HG02759 (cell line): ENCODE measurements around the gene TMEM81.

ENCODE experiments used
- ATAC-seq: cut with Tn5 transposase; IDR thresholded peaks from one replicate; pipeline ENCODE4 v1.9.1; 2021; ENCODE audit warnings: mild to moderate bottlenecking, moderate library complexity; ENCODE audit not compliant: unreplicated experiment

Gene TMEM81

DNA sequence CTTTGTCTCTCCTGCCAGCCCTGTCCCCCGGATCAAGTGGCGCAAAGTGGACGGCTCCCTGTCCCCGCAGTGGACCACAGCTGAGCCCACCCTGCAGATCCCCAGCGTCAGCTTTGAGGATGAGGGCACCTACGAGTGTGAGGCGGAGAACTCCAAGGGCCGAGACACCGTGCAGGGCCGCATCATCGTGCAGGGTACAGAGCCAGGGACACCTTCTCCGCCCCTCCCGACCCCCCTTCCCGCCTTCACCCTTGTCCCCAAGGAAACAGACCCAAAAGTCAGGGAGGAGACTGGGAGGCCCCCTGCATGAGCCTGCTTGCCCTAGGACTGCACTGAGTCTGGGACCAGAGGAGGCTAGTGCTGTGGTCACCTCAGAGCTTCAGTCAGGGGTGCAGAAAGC lies 23.0 kb downstream of the TMEM81 start:
- no peak for ATAC-seq

DNA sequence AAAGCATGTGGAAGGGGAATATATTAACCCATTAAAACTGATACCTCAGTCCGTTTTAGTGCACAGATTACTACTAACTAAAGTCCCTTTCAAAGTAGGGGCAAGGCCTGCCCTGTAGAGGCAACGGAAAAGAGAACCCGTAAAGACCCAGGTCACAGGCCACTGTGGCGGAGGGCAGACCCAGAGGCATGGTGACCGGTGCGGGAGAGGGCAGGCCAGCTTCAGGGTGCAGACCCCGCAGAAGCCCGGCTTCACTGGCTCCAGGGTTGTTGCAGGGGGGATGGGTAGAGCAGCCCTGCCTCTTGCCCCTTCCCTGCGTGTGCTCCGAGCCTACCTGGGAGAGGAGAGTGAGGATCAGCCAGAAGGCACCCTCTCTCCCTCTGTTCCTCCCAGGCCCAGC lies 23.5 kb downstream of the TMEM81 start:
- ATAC-seq, result no peak

DNA sequence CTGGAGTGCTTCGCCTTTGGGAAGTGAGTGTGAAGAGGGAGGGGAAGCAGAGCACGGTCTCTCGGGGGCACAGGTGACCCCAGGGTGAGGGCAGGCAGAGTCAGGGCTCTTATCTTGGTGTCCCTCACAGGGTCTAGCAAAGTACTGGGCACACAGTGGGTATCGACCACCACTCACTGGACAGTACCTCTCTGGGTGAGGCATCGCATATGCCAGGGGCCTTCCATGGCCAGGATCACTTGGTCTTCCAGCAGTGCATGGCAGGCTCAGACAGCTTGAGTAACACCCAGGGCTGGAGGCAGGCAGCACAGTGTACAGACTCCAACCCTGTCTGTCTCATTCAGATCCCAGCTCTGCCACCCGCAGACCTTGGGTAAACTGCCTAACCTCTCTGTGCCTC lies 24.6 kb downstream of the TMEM81 start:
- no peak for ATAC-seq

DNA sequence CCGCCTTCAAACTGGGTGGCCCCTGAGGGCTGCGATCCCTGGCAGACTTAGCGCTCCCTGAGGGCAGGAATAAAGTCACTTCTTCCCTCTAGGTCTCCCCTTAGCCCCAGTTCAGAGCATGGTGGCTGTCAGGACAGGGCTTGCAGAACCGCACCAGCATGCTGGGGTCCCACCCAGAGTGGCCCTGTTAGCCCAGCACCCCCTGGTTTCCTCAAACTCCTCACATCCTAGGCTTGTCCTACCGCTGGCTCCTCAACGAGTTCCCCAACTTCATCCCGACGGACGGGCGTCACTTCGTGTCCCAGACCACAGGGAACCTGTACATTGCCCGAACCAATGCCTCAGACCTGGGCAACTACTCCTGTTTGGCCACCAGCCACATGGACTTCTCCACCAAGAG lies 25.4 kb downstream of the TMEM81 start:
- no peak for ATAC-seq

DNA sequence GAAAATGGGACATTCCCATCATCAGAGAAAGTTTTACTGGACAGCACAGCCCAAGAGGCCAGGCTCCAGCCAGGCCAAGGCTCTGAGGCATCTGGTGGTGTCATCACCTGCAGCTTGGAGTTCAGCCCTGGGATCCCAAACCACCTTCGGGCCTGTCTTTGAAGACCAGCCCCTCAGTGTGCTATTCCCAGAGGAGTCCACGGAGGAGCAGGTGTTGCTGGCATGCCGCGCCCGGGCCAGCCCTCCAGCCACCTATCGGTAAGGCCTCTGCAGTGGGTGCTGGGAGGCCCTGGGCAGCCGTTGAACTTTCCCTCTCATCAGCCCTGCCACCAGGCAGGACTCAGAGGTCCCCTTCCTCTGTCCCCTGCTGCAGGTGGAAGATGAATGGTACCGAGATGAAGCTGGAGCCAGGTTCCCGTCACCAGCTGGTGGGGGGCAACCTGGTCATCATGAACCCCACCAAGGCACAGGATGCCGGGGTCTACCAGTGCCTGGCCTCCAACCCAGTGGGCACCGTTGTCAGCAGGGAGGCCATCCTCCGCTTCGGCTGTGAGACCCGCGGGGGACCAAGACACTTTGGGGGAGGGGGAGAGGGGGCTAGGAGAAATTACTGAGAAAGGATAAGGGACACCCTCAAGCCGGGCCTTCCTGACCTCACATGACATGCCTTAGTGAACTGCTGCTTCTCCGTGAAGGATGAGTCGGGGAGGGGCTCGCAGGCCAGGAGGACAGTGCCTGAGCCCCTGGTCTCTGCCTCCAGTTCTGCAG lies 26.3 kb downstream of the TMEM81 start:
- ATAC-seq, result no peak

DNA sequence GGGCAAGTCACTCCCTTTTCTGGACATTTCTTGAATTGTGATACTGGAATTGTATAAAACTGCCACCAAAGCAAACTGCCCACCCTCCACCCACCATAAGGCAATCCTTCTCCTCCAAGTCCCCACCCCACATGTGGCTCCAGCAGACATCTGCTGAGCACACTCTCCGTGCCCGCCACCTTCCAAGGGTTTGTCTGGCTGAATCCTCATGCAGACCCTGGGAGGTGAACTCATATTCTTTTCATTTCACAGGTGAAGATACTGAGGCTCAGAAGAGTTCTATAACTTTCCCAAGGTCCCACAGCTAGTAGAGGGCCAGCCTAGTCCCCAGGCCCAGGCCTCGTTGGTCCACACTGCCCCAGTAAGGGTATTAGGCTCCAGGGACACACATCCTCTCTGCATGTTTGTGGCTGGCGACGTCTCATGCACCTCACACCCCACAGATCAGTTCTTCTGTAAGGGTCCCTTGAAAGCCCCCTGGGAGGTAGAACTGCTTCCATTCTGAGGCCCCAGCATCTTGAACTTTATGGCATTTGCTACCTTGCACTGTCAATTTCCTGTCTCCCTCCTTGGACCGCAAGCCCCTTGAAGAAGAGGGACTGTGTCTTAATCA lies 27.2 kb downstream of the TMEM81 start:
- ATAC-seq, result no peak

DNA sequence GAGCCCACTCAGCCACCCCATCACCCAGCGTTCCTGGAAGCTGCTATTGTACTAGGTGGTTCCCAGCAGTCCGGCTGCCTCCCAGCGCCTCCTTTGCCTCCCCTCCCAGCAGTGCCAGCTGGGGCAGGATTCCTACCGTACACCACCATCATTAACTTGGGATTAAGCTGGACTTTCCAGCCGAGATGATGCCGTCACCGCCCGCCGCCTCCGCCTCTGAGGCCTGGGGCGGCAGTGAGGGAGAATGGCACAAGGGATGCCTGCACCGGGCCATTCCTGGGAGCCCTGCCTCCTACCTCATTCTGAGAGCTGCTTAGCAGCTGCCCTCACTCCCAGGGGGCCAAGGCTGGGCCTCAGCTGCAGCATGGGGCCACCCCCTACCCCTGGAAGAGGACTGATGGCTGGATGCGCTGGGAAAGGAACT lies 28.1 kb downstream of the TMEM81 start:
- no peak for ATAC-seq

DNA sequence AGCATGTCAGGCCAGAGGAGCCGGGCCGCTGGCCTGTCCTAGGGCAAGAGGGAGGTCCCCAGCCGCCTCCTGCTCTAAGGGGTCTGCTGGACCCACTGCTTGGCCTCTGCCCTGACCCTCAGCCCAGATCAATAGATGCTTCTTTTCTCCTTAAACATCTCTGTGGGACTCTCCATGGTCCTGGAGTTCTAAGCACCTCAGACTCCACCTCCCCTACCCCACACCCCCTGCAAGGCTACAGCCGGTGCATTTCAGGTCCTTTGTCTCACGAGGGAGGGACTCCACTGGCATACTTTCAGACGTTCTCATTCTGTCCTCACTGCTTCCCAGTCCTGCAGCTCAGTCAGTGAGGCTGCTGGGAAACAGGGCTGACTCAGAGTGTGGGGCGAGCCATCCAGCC lies 30.2 kb downstream of the TMEM81 start:
- no peak for ATAC-seq

DNA sequence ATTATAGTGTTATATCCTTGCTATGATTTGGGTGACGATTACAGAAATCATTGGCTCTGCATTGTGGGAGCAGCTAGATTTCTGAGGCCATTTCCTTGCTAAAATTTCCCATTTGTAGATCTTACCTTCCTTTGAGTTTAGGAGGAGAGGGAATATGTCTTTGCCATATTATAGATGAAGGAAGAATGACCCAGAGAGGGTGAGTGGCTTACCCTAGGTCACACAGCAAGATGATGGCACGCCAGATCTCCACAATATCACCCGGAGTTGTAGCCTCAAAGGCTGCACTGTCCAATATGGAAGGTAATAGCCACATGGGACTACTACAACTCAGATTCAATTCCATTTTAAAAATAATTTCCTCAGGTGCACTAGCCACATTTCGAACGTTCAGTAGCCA lies 31.0 kb downstream of the TMEM81 start:
- ATAC-seq, result no peak

DNA sequence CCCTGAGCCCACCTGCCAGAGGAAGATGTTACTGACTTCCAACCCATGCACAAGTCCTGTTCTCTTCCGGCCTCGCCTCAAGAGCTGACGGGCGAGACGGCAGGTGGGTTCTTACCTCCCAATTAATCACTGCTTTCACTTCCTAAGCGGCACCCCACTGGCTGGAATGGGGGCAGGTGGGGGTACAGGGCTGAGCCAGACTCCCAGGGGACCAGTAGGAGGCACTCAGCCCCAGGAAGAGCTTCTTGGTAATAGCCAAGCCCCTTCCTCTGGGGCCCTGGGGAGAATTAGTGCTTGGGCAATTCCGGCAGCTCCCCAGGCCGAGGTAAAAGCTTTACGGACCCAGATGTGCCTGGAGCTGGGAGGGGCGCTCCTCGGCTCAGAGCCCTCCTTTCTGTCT lies 31.6 kb downstream of the TMEM81 start:
- no peak for ATAC-seq

DNA sequence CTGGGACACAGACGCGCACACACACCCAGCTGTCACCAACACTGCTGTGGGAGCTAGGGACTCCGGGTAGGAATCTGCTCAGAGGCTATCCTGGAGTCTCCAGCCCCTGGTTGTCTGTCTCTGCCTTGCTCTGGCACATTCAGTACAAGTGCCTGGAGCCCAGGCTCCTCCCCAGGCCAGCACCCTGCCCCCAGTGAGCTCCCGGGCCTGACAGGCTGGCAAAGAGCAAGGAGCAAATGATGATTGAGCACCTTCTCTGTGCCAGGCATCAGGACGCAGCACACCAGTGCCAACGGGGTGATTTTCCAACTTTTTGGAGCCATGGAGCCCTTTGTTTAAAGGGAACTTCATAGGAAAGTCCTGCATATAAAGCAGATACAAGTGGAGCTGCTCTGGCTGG lies 34.8 kb downstream of the TMEM81 start:
- no peak for ATAC-seq

DNA sequence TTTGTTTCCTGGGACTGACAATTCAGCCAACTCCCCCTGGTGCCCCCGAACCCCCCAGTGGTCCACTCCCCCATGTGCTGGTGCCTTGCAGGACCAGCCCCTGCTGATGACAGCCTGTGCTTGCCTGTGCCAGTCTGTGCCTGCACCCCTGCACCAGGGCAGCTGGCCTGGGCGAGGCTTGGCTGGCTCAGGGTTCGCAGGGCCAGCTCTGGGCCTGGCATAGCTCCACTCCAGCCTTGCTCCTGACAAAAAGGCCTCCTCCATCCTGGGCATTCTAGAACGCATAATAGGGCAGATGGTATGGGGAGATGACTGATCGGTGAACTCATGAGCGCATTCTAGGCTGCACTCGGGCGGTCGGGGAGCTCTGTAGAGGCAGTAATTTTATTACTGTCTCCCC lies 35.9 kb downstream of the TMEM81 start:
- ATAC-seq, result no peak

DNA sequence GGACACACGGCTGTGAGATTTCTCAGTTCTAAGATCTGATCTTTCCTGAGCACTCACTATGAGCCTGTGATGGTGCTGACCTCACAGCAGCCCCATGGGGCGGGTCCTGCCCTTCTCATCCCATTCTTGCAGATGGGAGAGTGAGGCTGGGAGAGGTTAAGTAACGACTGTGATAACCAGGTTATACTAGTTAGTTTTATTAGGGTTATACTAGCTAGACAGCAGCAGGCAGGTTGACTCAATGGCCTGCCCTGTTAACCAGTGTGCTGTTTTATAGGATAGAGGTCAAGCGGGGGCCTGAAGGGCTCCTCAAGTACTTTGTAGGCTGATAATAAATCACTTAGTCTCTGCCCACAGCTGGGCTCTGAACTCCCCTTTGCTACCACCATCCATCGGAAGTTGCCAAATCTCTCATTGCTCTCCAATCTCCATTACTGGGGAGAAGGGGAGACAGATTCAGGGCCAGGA lies 36.5 kb downstream of the TMEM81 start:
- ATAC-seq, result no peak

DNA sequence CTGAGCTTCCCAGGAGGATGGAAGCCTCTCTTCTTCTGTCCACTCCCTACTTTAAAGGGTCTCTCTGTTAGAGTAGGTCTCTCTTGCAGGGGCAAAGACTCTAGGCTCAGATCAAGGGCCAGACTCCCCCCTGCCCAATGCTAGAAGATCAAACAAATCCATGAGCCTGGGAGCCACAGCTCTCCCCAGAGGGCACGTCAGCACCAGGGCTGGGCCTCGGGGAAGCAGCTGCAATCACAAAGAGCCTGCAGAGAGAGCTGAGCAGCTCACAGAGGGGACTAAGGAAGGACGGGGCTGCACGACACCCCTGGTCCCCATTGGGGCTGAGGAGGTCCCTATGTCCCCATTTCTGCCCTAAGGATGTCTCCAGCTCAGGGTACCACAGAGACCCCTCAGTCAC lies 37.4 kb downstream of the TMEM81 start:
- no peak for ATAC-seq

DNA sequence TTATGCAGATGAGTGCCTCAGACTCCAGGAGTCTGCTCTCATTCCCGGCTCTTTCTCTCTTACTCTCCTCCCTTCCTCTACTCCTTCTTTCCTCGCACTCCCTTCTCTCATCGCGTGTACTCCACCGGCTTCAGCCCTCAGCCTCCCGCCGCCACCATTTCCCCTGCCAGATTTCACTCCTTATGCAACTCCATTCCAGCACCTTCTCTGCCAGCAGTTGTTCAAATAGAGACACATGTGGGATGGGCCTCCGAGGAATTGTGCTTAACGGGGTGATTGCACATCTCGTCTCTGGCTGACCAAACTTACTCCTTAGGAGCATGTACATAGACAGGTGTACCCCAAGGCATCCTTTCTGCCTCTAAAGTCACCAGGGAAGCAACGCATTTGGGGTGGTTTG lies 39.1 kb downstream of the TMEM81 start:
- no peak for ATAC-seq

DNA sequence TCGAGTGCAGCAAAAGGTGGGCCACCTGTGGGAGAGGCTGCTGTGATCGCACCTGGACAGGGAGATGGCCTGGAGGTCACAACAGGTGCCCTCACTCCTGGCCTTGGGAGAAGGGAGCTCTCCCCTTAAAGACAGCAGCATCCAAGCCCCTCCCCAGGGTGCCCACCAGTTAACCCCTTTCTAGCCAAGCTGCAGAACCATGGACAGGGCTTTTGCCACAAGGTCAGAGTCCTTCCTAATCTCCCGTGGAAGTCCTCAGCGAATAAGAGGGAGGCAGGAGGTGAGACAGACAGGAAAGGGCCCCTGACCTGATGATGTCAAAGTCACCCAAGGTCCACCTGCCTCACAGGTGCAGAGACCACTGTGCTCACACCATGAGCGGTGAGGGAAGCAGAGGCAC lies 39.5 kb downstream of the TMEM81 start:
- ATAC-seq, result no peak

DNA sequence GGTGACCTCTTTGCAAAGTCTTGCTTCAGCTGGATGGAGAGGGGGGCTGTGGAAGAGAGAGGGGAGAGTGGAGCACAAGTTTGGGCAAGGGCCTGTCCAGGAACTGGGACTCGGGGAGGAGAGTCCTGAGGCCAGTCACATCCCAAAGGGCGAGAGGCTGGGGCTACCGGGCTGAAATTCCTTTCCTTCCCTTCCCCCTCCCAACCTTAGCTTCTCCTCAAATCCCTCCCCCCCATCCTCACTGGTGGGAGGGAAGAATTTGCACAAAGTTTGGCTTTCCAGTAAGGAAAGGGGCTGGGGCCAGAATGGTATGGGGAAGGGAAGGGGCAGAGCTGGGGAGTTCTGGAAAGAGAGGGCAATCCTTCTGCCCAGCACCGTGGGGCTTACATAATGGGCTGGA lies 40.4 kb downstream of the TMEM81 start:
- ATAC-seq, result no peak

DNA sequence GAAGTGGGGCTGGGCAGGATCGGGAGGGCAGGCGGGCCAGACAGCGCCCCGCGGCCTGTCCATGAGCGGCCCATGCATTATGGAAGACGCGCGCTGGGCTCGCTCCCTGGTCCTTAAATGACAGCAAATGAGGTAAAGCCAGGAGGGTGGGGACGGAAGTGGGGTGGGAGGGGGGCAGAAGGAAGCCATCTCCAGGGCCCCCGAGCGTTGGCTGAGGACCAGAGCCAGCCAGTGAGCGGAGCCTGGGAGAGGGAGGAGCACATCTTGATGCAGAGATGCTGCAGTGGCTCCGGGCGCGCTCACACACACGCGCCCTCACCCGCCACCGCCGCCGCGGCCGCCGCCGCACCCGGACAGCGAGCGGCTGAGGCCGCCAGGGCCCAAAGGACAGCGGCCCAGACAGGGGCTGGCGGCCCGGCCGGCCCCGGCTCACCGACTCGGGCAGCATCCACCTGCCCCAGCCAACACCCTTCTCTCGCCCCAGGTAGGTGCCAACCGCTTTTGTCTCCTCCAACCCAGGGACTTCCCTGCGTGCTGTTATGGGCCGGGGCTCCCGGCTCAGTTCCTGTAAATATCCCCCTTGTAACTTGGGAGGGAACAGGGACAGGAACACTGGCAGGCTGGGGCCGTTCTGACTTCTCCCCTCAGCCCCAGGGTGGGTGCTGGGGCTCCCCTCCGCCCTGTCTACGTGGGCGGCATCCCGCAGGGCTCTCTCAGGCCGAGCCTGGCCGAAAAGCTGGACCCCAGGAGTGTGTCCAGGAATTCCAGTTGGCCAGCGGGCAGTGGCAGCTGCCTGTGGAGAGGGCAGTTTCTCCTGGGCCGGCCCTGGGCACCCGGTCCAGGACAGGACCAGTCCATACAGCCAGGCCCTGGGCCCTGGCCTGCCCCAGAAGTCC lies 41.1 kb downstream of the TMEM81 start, which contains the start of gene CNTN2:
Gene CNTN2 (plus strand): TSS at position 302 of the 896 bp plus-strand sequence. CDS start 9,974 bp downstream, outside the sequence.
- ATAC-seq, result no peak

DNA sequence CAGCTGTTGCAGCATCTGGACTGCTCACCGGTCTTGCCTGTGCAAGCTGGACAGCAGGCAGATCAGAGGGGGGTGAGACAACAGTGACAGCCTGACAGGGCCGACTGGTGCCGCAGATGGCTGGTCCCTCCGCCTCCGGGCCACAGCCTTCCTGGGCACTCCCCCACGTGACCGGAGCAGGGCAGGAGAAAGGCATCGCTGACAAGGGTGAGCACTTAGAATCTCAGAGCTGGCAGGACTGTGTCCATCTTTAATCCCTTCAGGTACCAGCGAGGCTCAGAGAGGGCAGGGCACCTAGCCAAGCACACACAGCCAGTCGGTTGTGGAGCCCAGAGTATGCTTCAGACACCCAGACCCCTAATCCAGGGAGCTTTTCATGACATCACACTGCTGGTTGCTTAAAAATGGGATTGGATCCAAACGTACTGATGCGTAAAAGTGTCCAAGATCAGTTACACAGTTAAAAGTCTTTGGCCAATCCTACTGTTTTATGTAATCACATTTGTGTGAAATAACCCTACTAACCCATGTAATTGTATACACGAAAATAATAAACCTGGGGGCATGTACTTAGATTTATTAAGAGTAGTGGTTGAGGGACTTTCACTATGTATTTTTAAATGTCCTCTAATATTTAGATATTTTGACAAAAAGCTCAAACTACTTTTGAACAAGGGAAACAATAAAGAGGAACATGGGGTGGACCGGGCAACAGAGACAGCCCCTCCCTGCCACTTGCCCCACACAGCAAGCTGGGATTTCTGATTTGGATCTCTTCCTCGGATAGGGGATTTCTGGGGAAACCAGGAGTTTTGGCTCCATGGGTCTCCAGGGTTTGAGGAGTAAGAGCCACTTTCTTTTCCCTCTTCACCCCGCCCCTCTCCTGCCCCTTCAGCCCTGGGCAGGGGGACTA lies 42.0 kb downstream of the TMEM81 start:
- ATAC-seq, result no peak

DNA sequence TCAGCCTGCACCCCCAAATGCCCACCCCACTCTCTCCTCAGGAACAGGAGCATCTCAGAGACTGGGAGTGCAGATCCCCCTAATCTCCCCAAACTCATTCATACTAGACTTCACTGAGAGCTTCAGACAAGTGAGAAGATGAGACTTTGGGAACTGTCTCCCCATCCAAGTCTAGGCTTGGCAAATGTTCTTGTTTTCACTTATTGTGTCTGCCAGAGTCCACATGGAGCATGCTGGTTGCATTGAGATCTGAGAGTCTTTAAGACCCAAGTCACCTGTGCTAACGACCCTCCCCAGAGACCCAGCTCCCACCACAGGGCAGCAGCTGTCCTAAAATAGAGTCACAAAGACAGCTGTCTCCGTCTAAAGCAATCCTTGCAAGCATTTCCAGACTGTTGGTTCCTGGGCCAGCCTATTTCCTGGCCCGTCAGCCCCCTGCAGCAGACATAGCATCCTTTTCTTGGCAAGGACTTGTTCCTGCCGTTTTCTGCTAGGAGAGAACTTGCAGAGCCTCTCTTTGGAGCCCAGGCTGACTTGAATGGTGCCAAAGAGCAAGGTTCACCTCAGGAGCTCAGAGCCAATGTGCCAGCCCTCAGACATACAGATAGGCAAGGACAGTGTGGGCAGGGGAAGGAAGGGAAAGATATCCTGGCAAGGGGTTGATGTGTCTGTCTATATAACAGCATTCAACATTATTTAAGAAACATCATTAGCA lies 43.1 kb downstream of the TMEM81 start:
- no peak for ATAC-seq
